Tibial nerve (tissue), 4 donors: ENCODE data around the gene LY6G5B. TPM values are rescaled to one million over a fixed set of nuclear protein-coding genes. Genes with fewer than 3 reads are reported as not detected.

Source experiments
- DNase-seq, 2 donors: peaks; one replicate each; pipeline ENCODE4 v3.0.0-alpha.2; 2019; ENCODE audit warnings: low spot score in 2 of 2
- H3K27ac ChIP-seq, 4 donors: fragments of 200-600 bp; sonication (generic) in 3 of 4; one replicate each; pipeline ENCODE4 v1.5.1; 2017 to 2019; ENCODE audit warnings: mild to moderate bottlenecking in 1 of 4
- H3K27me3 ChIP-seq, 2 donors: fragments of 200-600 bp; sonication (generic) in 1 of 2; one replicate each; pipeline versions ENCODE4 v1.5.1 to v1.6.0; 2017 to 2019
- H3K36me3 ChIP-seq, 3 donors: fragments of 200-600 bp; sonication (generic); one replicate each; pipeline ENCODE4 v1.5.1; 2018 to 2019
- H3K4me1 ChIP-seq, 4 donors: fragments of 200-600 bp; sonication (generic) in 3 of 4; one replicate each; pipeline ENCODE4 v1.5.1; 2017 to 2019
- H3K4me3 ChIP-seq, 4 donors: fragments of 200-600 bp; sonication (generic) in 3 of 4; one replicate each; pipeline ENCODE4 v1.5.1; 2017 to 2019; ENCODE audit warnings: mild to moderate bottlenecking in 1 of 4, moderate library complexity in 1 of 4
- H3K9me3 ChIP-seq, 4 donors: fragments of 200-600 bp; sonication (generic) in 3 of 4; one replicate each; pipeline ENCODE4 v1.5.1; 2017 to 2019
- CTCF ChIP-seq, 5 experiments: fragments of 200-600 bp in 3 of 5; fragments of 450-650 bp in 2 of 5; sonication (generic) in 3 of 5; IDR thresholded peaks; one replicate each; pipeline ENCODE4 v1.5.1; 2016 to 2019; ENCODE audit warnings: antibody characterized with exemption in 5 of 5, mild to moderate bottlenecking in 3 of 5, moderate library complexity in 2 of 5
- EP300 ChIP-seq, 2 donors: sonication (generic); formaldehyde crosslinking; IDR thresholded peaks; one replicate each; pipeline ENCODE4 v1.6.1; 2017; ENCODE audit warnings: antibody characterized with exemption in 2 of 2, mild to moderate bottlenecking in 1 of 2
- POLR2A ChIP-seq, 2 donors: fragments of 450-650 bp; IDR thresholded peaks; one replicate each; pipeline ENCODE4 v1.6.1; 2017; ENCODE audit warnings: antibody characterized with exemption in 2 of 2, mild to moderate bottlenecking in 2 of 2, moderate library complexity in 2 of 2
- WGBS, 2 donors: methylation state at CpG; one replicate each; pipeline ENCODE4 v1.1.5; 2018; 5-methylcytosine and 5-hydroxymethylcytosine counted together
- total RNA-seq, 4 donors: library from RNA; depleted of rRNA; stranded (reverse); fragments of >200 nt; gene quantifications; one replicate each; pipeline ENCODE4 v1.1.0, GENCODE V29; 2016

LY6G5B gene
- total RNA-seq, 4 donors from 2014 or later, result 7.6 to 13.0 (median 9.8) TPM

GRCh38 chr6:31663126-31663960 is 6.4 kb upstream of the LY6G5B start:
- no peak for TF ChIP-seq CTCF (IDR thresholded peaks at IDR 0.05)
- TF ChIP-seq EP300 (IDR thresholded peaks at IDR 0.05), result no peak
- TF ChIP-seq POLR2A (IDR thresholded peaks at IDR 0.05), result no peak
- peak overlapping the region; percentile 67 to 93 (median 87) for H3K4me3 ChIP-seq
- no peaks in the 10 kb centered on the region for H3K9me3 ChIP-seq
- peaks cover 0 to 74% (median 40%) of the 10 kb centered on the region in 4 donors for H3K4me1 ChIP-seq
- H3K27me3 ChIP-seq, result no peaks in the 10 kb centered on the region
- 39% methylated on average over 9 of the region's 9 CpGs for WGBS, 2 donors
- peaks cover 3 to 44% (median 8%) of the 10 kb centered on the region in 3 donors for H3K36me3 ChIP-seq
- DNase-seq, result no peak
- H3K27ac ChIP-seq, result peak overlapping the region; percentile 60 to 99 (median 96)

GRCh38 chr6:31663961-31664789 is 5.6 kb upstream of the LY6G5B start:
- no peak for TF ChIP-seq CTCF (IDR thresholded peaks at IDR 0.05)
- peak in 1 of 2 donors; percentile 30 for TF ChIP-seq EP300 (IDR thresholded peaks at IDR 0.05)
- Histone ChIP-seq H3K9me3 (no peaks in the 10 kb centered on the region), H3K4me3 (peak overlapping the region; percentile 67 to 93 (median 87)), H3K36me3 (peaks cover 8 to 46% (median 11%) of the 10 kb centered on the region in 3 donors), H3K27ac (peak overlapping the region; percentile 60 to 99 (median 96)), H3K4me1 (peaks cover 0 to 73% (median 32%) of the 10 kb centered on the region in 4 donors), H3K27me3 (no peaks in the 10 kb centered on the region)
- WGBS, 2 donors, result 9 to 10% methylated on average over 15 to 16 of the region's 17 CpGs
- peak in 1 of 2 donors; percentile 63 for DNase-seq

GRCh38 chr6:31664790-31665500 is 4.8 kb upstream of the LY6G5B start, which contains the start of gene GPANK1:
Gene GPANK1 (minus strand): TSS chr6:31664997. CDS start chr6:31664478, 519 bp downstream.
- Histone ChIP-seq H3K4me3 (peak within 1 kb of the TSS; percentile 67 to 93 (median 87)), H3K36me3 (peaks cover 8 to 53% (median 17%) of the 10 kb centered on the region in 3 donors), H3K27ac (peak within 1 kb of the TSS; percentile 60 to 99 (median 96)), H3K27me3 (no peaks in the 10 kb centered on the region), H3K9me3 (no peaks in the 10 kb centered on the region), H3K4me1 (peaks cover 0 to 65% (median 26%) of the 10 kb centered on the region in 4 donors)
- DNase-seq, result peak; percentile 83 to 95
- peak; percentile 58 to 92 for TF ChIP-seq EP300 (IDR thresholded peaks at IDR 0.05)
- TF ChIP-seq POLR2A (IDR thresholded peaks at IDR 0.05), result peak; percentile 62 to 69
- peak in 1 of 5 experiments; percentile 10 for TF ChIP-seq CTCF (IDR thresholded peaks at IDR 0.05)
- WGBS, 2 donors, result 1% methylated on average over 39 of the region's 39 CpGs

- Histone ChIP-seq H3K4me1 (peaks cover 0 to 64% (median 26%) of the 10 kb centered on the region in 4 donors), H3K27ac (peak within 1 kb of the TSS; percentile 60 to 99 (median 96)), H3K36me3 (peaks cover 8 to 61% (median 23%) of the 10 kb centered on the region in 3 donors), H3K4me3 (peak within 1 kb of the TSS; percentile 67 to 93 (median 87)), H3K27me3 (no peaks in the 10 kb centered on the region), H3K9me3 (no peaks in the 10 kb centered on the region)
- WGBS, 2 donors, result 0% methylated on average over 63 of the region's 63 CpGs
- TF ChIP-seq CTCF (IDR thresholded peaks at IDR 0.05) (peak in 1 of 5 experiments; percentile 34), POLR2A (IDR thresholded peaks at IDR 0.05) (peak; percentile 73 to 86), EP300 (IDR thresholded peaks at IDR 0.05) (peak; percentile 94 to 95)
- peak; percentile 97 to 98 for DNase-seq
Measured at GRCh38 chr6:31665501-31666336, 4.1 kb upstream of the LY6G5B start, which contains the start of gene CSNK2B. Gene CSNK2B (plus strand): TSS chr6:31666080. CDS start chr6:31666832, 752 bp downstream.
